Measurements from ENCODE around the gene SLC5A9.

GRCh38 chr1:48208251-48208650 lies 14.3 kb upstream of the SLC5A9 start:
- TF ChIP-seq CTCF (IDR thresholded peaks at IDR 0.05), result no peak
- TF ChIP-seq EZH2phosphoT487 (IDR thresholded peaks at IDR 0.05), result no peak

All from neural progenitor cell (in vitro differentiated cells).